ENCODE measurements around the gene AIFM1.

AIFM1 gene

GRCh38 chrX:130090364-130090763 is 75.3 kb downstream of the AIFM1 start:
- Histone ChIP-seq H4K20me1 (ENCODE audit: insufficient read depth, low read length, poor library complexity, severe bottlenecking) (no peaks in the 10 kb centered on the region), H3K36me3 (ENCODE audit: insufficient read depth, low read length) (no peaks in the 10 kb centered on the region), H2AFZ (ENCODE audit: low read length) (no peak overlapping the region), H3K79me2 (ENCODE audit: insufficient read depth, low read length) (peaks cover 65% of the 10 kb centered on the region), H3K9me2 (replicated peaks; ENCODE audit: low read depth, low read length) (no peaks in the 10 kb centered on the region), H3F3A (ENCODE audit: low read depth) (no peaks in the 10 kb centered on the region; the same call in 1 of the 2 replicates), H3K27me3 (ENCODE audit: insufficient read depth, low read length, poor library complexity, severe bottlenecking) (no peaks in the 10 kb centered on the region), H3K4me2 (ENCODE audit: low read depth, low read length, poor library complexity, severe bottlenecking) (peak overlapping the region; percentile 59), H3K4me1 (ENCODE audit: insufficient read depth, low read length, poor library complexity, severe bottlenecking) (peaks cover 62% of the 10 kb centered on the region), H3K9me3 (ENCODE audit: insufficient read depth, low read depth, low read length) (no peaks in the 10 kb centered on the region), H3K9ac (ENCODE audit: low read depth, low read length, poor library complexity, severe bottlenecking) (peak overlapping the region; percentile 32), H3K4me3 (ENCODE audit: low read length, poor library complexity, severe bottlenecking) (peak overlapping the region; percentile 29)
- TF ChIP-seq EZH2phosphoT487 (IDR thresholded peaks at IDR 0.05; ENCODE audit: borderline replicate concordance) (no peak), CTCF (conservative IDR thresholded peaks at IDR 0.05; ENCODE audit: low read length) (no peak)

- Histone ChIP-seq H3K4me3 (ENCODE audit: low read length, poor library complexity, severe bottlenecking) (peak overlapping the region; percentile 73), H3K9me2 (replicated peaks; ENCODE audit: low read depth, low read length) (no peaks in the 10 kb centered on the region), H3K9me3 (ENCODE audit: insufficient read depth, low read depth, low read length) (no peaks in the 10 kb centered on the region), H2AFZ (ENCODE audit: low read length) (no peak overlapping the region), H3K27me3 (ENCODE audit: insufficient read depth, low read length, poor library complexity, severe bottlenecking) (no peaks in the 10 kb centered on the region), H3K4me2 (ENCODE audit: low read depth, low read length, poor library complexity, severe bottlenecking) (peak overlapping the region; percentile 94), H3F3A (ENCODE audit: low read depth) (no peaks in the 10 kb centered on the region; the same call in 1 of the 2 replicates), H4K20me1 (ENCODE audit: insufficient read depth, low read length, poor library complexity, severe bottlenecking) (no peaks in the 10 kb centered on the region), H3K36me3 (ENCODE audit: insufficient read depth, low read length) (no peaks in the 10 kb centered on the region), H3K4me1 (ENCODE audit: insufficient read depth, low read length, poor library complexity, severe bottlenecking) (peaks cover 70% of the 10 kb centered on the region), H3K9ac (ENCODE audit: low read depth, low read length, poor library complexity, severe bottlenecking) (peak overlapping the region; percentile 83), H3K79me2 (ENCODE audit: insufficient read depth, low read length) (peaks cover 84% of the 10 kb centered on the region)
- TF ChIP-seq EZH2phosphoT487 (IDR thresholded peaks at IDR 0.05; ENCODE audit: borderline replicate concordance) (no peak), CTCF (conservative IDR thresholded peaks at IDR 0.05; ENCODE audit: low read length) (no peak)
Measured at GRCh38 chrX:130086447-130087206, 79.0 kb downstream of the AIFM1 start.

GRCh38 chrX:130085551-130086446 is 79.8 kb downstream of the AIFM1 start:
- Histone ChIP-seq H2AFZ (ENCODE audit: low read length) (no peak overlapping the region), H3K9ac (ENCODE audit: low read depth, low read length, poor library complexity, severe bottlenecking) (peak overlapping the region; percentile 83), H3K79me2 (ENCODE audit: insufficient read depth, low read length) (peaks cover 89% of the 10 kb centered on the region), H4K20me1 (ENCODE audit: insufficient read depth, low read length, poor library complexity, severe bottlenecking) (no peaks in the 10 kb centered on the region), H3K4me1 (ENCODE audit: insufficient read depth, low read length, poor library complexity, severe bottlenecking) (peaks cover 63% of the 10 kb centered on the region), H3K9me2 (replicated peaks; ENCODE audit: low read depth, low read length) (no peaks in the 10 kb centered on the region), H3F3A (ENCODE audit: low read depth) (no peaks in the 10 kb centered on the region), H3K27me3 (ENCODE audit: insufficient read depth, low read length, poor library complexity, severe bottlenecking) (no peaks in the 10 kb centered on the region), H3K36me3 (ENCODE audit: insufficient read depth, low read length) (no peaks in the 10 kb centered on the region; the same call in 1 of the 2 replicates), H3K4me2 (ENCODE audit: low read depth, low read length, poor library complexity, severe bottlenecking) (peak overlapping the region; percentile 94), H3K9me3 (ENCODE audit: insufficient read depth, low read depth, low read length) (no peaks in the 10 kb centered on the region), H3K4me3 (ENCODE audit: low read length, poor library complexity, severe bottlenecking) (peak overlapping the region; percentile 73)
- TF ChIP-seq EZH2phosphoT487 (IDR thresholded peaks at IDR 0.05; ENCODE audit: borderline replicate concordance) (no peak), CTCF (conservative IDR thresholded peaks at IDR 0.05; ENCODE audit: low read length) (no peak)
